Loucy (cell line): ENCODE data around the gene ZNHIT6.

Source experiments
- H2AFZ ChIP-seq: fragments of 200-600 bp; sonication (generic); 2 replicates; pipeline ENCODE4 v1.6.0; 2016; ENCODE audit warnings: antibody characterized with exemption, mild to moderate bottlenecking, low read length, moderate library complexity
- H3F3A ChIP-seq: fragments of 200-600 bp; 2 replicates; pipeline ENCODE4 v1.6.0; 2016; ENCODE audit warnings: antibody characterized with exemption, low read depth, mild to moderate bottlenecking
- H3K27me3 ChIP-seq: fragments of 200-600 bp; sonication (generic); 2 replicates; pipeline ENCODE4 v1.6.1; 2014; ENCODE audit warnings: low read length, mild to moderate bottlenecking; ENCODE audit not compliant: insufficient read depth, poor library complexity, severe bottlenecking
- H3K36me3 ChIP-seq: fragments of 200-600 bp; sonication (generic); 2 replicates; pipeline ENCODE4 v1.6.1; 2016; ENCODE audit warnings: low read length; ENCODE audit not compliant: insufficient read depth
- H3K4me1 ChIP-seq: fragments of 200-600 bp; sonication (generic); 2 replicates; pipeline ENCODE4 v1.5.1; 2014; ENCODE audit warnings: low read length, mild to moderate bottlenecking; ENCODE audit not compliant: insufficient read depth, poor library complexity, severe bottlenecking
- H3K4me2 ChIP-seq: fragments of 200-600 bp; sonication (generic); 2 replicates; pipeline ENCODE4 v1.6.0; 2014; ENCODE audit warnings: antibody characterized with exemption, low read length, low read depth, mild to moderate bottlenecking; ENCODE audit not compliant: poor library complexity, severe bottlenecking
- H3K4me3 ChIP-seq: fragments of 200-600 bp; sonication (generic); 2 replicates; pipeline ENCODE4 v1.5.1; 2014; ENCODE audit warnings: low read length, mild to moderate bottlenecking, mixed read lengths; ENCODE audit not compliant: poor library complexity, severe bottlenecking
- H3K79me2 ChIP-seq: fragments of 200-600 bp; sonication (generic); 2 replicates; pipeline ENCODE4 v1.6.1; 2014; ENCODE audit warnings: low read length; ENCODE audit not compliant: insufficient read depth
- H3K9ac ChIP-seq: fragments of 200-600 bp; sonication (generic); 2 replicates; pipeline ENCODE4 v1.6.0; 2014; ENCODE audit warnings: mild to moderate bottlenecking, low read depth, low read length, moderate library complexity; ENCODE audit not compliant: poor library complexity, severe bottlenecking
- H3K9me2 ChIP-seq: fragments of 200-600 bp; sonication (generic); replicated peaks from 2 replicates; pipeline ENCODE4 v1.6.1; 2016; ENCODE audit warnings: low read depth, low read length, mixed read lengths
- H3K9me3 ChIP-seq: fragments of 200-600 bp; sonication (generic); 2 replicates; pipeline ENCODE4 v1.6.1; 2014; ENCODE audit warnings: mild to moderate bottlenecking, antibody characterized with exemption, low read length, low read depth; ENCODE audit not compliant: insufficient read depth
- H4K20me1 ChIP-seq: fragments of 200-600 bp; sonication (generic); 2 replicates; pipeline ENCODE4 v1.6.0; 2014; ENCODE audit warnings: antibody characterized with exemption, low read length, mild to moderate bottlenecking; ENCODE audit not compliant: insufficient read depth, poor library complexity, severe bottlenecking
- EZH2phosphoT487 ChIP-seq: fragments of 200-600 bp; IDR thresholded peaks from 2 replicates; pipeline ENCODE4 v1.6.1; 2018; ENCODE audit warnings: antibody characterized with exemption, mild to moderate bottlenecking, moderate library complexity, borderline replicate concordance
- TF ChIP-seq, protein P1 (sequence below): fragments of 200-600 bp; sonication (generic); conservative IDR thresholded peaks from 2 replicates; pipeline ENCODE4 v1.5.1; 2014; ENCODE audit warnings: mild to moderate bottlenecking, antibody characterized with exemption, low read length

The ZNHIT6 gene

DNA sequence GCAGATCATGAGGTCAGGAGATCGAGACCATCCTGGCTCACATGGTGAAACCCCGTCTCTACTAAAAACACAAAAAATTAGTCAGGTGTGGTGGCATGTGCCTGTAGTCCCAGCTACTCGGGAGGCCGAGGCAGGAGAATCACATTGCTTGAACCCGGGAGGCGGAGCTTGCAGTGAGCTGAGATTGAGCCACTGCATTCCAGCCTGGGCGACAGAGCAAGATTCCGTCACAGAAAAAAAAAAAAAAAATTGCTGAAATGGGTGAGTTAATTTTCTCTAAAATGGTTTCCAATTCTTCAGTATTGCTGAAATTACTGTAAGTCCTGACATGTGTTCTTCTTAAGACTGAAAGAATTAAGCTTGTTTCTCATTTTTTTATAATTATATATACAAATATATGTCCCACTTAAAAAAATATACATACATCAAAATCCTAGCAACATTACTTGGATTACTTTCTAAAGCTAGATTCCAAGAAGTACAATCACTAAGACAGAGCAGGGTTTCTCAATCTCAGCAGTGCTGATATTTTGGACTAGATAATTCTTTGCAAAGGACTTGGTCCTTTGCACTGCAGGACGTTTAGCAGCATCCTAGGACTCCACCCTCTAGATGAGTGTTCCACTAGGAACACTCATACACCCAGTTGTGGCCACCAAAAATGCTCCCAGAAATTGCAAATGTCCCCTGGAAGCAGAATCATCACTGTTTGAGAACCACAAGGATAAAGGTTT, 24.8 kb downstream of the ZNHIT6 start:
- Histone ChIP-seq H3K27me3 (no peaks in the 10 kb centered on the region), H3K9me2 (no peaks in the 10 kb centered on the region), H4K20me1 (peaks cover 3% of the 10 kb centered on the region), H3F3A (no peaks in the 10 kb centered on the region), H3K4me1 (no peaks in the 10 kb centered on the region), H3K9ac (no peak overlapping the region), H2AFZ (no peak overlapping the region), H3K4me2 (no peak overlapping the region), H3K4me3 (no peak overlapping the region), H3K36me3 (peaks cover 31% of the 10 kb centered on the region; the same call in 1 of the 2 replicates), H3K9me3 (no peaks in the 10 kb centered on the region), H3K79me2 (peaks cover 3% of the 10 kb centered on the region; the same call in 1 of the 2 replicates)
- TF ChIP-seq, protein P1, sequence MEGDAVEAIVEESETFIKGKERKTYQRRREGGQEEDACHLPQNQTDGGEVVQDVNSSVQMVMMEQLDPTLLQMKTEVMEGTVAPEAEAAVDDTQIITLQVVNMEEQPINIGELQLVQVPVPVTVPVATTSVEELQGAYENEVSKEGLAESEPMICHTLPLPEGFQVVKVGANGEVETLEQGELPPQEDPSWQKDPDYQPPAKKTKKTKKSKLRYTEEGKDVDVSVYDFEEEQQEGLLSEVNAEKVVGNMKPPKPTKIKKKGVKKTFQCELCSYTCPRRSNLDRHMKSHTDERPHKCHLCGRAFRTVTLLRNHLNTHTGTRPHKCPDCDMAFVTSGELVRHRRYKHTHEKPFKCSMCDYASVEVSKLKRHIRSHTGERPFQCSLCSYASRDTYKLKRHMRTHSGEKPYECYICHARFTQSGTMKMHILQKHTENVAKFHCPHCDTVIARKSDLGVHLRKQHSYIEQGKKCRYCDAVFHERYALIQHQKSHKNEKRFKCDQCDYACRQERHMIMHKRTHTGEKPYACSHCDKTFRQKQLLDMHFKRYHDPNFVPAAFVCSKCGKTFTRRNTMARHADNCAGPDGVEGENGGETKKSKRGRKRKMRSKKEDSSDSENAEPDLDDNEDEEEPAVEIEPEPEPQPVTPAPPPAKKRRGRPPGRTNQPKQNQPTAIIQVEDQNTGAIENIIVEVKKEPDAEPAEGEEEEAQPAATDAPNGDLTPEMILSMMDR: no peak
- no peak for TF ChIP-seq EZH2phosphoT487

DNA sequence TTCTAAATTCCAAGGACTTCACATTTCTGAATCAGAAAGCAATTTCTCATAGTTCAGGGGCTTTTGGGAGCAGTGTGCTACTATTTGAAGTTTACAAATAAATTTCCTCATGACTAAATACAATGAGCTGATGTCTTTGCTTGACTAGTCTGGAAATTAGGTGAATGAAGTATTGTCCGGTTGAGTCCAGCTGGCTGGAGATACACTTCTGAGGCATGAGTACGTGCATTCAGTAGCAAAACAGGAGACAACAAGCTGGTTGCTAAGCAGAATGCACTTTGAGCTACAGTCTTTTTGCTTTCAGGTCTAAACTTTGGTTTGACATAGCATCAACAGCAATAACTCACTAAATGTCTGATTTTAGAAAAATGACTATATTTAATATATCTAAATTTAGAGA, 27.1 kb downstream of the ZNHIT6 start:
- Histone ChIP-seq H3K9me3 (no peaks in the 10 kb centered on the region), H3K4me2 (no peak overlapping the region), H3K4me1 (no peaks in the 10 kb centered on the region), H3K4me3 (no peak overlapping the region), H2AFZ (no peak overlapping the region), H3K9me2 (no peaks in the 10 kb centered on the region), H3K27me3 (no peaks in the 10 kb centered on the region), H3K79me2 (peaks cover 3% of the 10 kb centered on the region; the same call in 1 of the 2 replicates), H3K9ac (no peak overlapping the region), H3K36me3 (peaks cover 42% of the 10 kb centered on the region; the same call in 1 of the 2 replicates), H4K20me1 (no peaks in the 10 kb centered on the region), H3F3A (no peaks in the 10 kb centered on the region)
- TF ChIP-seq, protein P1: no peak
- no peak for TF ChIP-seq EZH2phosphoT487

DNA sequence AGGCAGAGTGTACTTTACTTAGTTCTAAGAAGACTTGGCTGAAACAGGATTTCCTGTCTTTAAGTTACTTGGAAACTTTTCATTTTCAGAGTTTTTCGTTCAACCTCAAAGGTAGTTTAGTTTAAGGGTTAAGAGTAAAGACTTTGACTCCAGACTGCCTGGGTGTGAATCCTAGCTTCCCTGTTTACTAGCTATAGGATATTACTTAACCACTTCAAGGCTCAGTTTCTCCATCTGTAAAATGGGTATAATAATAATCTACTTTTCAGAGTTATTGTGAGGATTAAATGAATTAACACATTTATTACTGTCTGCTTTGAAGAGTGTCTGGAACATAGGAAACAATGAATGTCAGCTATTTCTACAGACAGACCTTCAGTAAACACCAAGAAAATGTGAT, 30.0 kb downstream of the ZNHIT6 start:
- Histone ChIP-seq H4K20me1 (no peaks in the 10 kb centered on the region), H3K4me3 (no peak overlapping the region), H3K9me2 (no peaks in the 10 kb centered on the region), H3K79me2 (no peaks in the 10 kb centered on the region), H3K27me3 (no peaks in the 10 kb centered on the region), H3F3A (no peaks in the 10 kb centered on the region), H3K9me3 (no peaks in the 10 kb centered on the region), H2AFZ (no peak overlapping the region), H3K36me3 (peaks cover 66% of the 10 kb centered on the region; the same call in 1 of the 2 replicates), H3K4me1 (no peaks in the 10 kb centered on the region), H3K9ac (no peak overlapping the region), H3K4me2 (no peak overlapping the region)
- TF ChIP-seq, protein P1: no peak
- no peak for TF ChIP-seq EZH2phosphoT487
